Neural cell (in vitro differentiated cells): Measurements from ENCODE around the gene KCNE3. TPM values are rescaled to one million over a fixed set of nuclear protein-coding genes. Genes with fewer than 3 reads are reported as not detected.

Experiments used
- H2AFZ ChIP-seq: fragments of 200-600, 300-800 bp; sonication (generic), shearing (Covaris generic); 2 replicates; pipeline ENCODE4 v1.6.0; 2014; ENCODE audit warnings: low read depth, mild to moderate bottlenecking, antibody characterized with exemption, low read length, moderate library complexity
- H3F3A ChIP-seq: fragments of 200-600 bp; shearing (Covaris generic); 2 replicates; pipeline ENCODE4 v1.6.1; 2016; ENCODE audit warnings: mild to moderate bottlenecking, moderate library complexity, mixed read lengths, antibody characterized with exemption, low read length; ENCODE audit not compliant: insufficient read depth, poor library complexity, severe bottlenecking
- H3K27ac ChIP-seq: fragments of 200-600, 300-800 bp; sonication (generic), shearing (Covaris generic); 2 replicates; pipeline ENCODE4 v1.5.1; 2014; ENCODE audit warnings: mild to moderate bottlenecking, low read length, moderate library complexity
- H3K27me3 ChIP-seq: fragments of 300-800, 200-600 bp; sonication (generic), shearing (Covaris generic); 2 replicates; pipeline ENCODE4 v1.6.0; 2014; ENCODE audit warnings: mild to moderate bottlenecking, low read depth, low read length, moderate library complexity; ENCODE audit not compliant: insufficient read depth
- H3K36me3 ChIP-seq: fragments of 300-800, 200-600 bp; sonication (generic), shearing (Covaris generic); 2 replicates; pipeline ENCODE4 v1.5.1; 2014; ENCODE audit warnings: mild to moderate bottlenecking, antibody characterized with exemption, low read length, moderate library complexity; ENCODE audit not compliant: insufficient read depth
- H3K4me2 ChIP-seq: fragments of 300-800, 200-600 bp; sonication (generic), shearing (Covaris generic); 2 replicates; pipeline ENCODE4 v1.6.0; 2014; ENCODE audit warnings: mild to moderate bottlenecking, low read length
- H3K4me3 ChIP-seq: fragments of 300-800, 200-600 bp; sonication (generic), shearing (Covaris generic); 2 replicates; pipeline ENCODE4 v1.5.1; 2014; ENCODE audit warnings: mild to moderate bottlenecking, low read length, moderate library complexity
- H3K79me2 ChIP-seq: fragments of 200-600 bp; shearing (Covaris generic); replicated peaks from 2 replicates; pipeline ENCODE4 v1.6.0; 2014; ENCODE audit warnings: mild to moderate bottlenecking, low read length, moderate library complexity; ENCODE audit not compliant: insufficient read depth
- H3K9ac ChIP-seq: fragments of 300-800, 200-600 bp; sonication (generic), shearing (Covaris generic); 2 replicates; pipeline ENCODE4 v1.6.1; 2016; ENCODE audit warnings: mild to moderate bottlenecking, low read length, mixed read lengths
- H3K9me2 ChIP-seq: fragments of 200-600 bp; shearing (Covaris generic); 2 replicates; pipeline ENCODE4 v1.6.1; 2016; ENCODE audit warnings: mild to moderate bottlenecking, low read length, mixed read lengths; ENCODE audit not compliant: insufficient read depth
- H3K9me3 ChIP-seq: fragments of 200-600, 300-800 bp; sonication (generic), shearing (Covaris generic); 2 replicates; pipeline ENCODE4 v1.6.1; 2016; ENCODE audit warnings: mild to moderate bottlenecking, mixed run types, low read length, moderate library complexity, mixed read lengths
- H4K20me1 ChIP-seq: fragments of 200-600 bp; shearing (Covaris generic); 2 replicates; pipeline ENCODE4 v1.6.1; 2016; ENCODE audit warnings: mild to moderate bottlenecking, mixed run types; ENCODE audit not compliant: insufficient read depth
- CTCF ChIP-seq: fragments of 450-650 bp; IDR thresholded peaks from 2 replicates; pipeline ENCODE4 v1.5.1; 2014; ENCODE audit warnings: antibody characterized with exemption, mild to moderate bottlenecking, moderate library complexity; ENCODE audit not compliant: poor library complexity, severe bottlenecking
- EP300 ChIP-seq: fragments of 450-650 bp; conservative IDR thresholded peaks from 2 replicates; pipeline ENCODE4 v1.6.1; 2014; ENCODE audit warnings: antibody characterized with exemption, mild to moderate bottlenecking, moderate library complexity; ENCODE audit not compliant: poor library complexity, severe bottlenecking
- EZH2 ChIP-seq: fragments of 200-600, 300-800 bp; shearing (Covaris generic), sonication (generic); IDR thresholded peaks from 2 replicates; pipeline ENCODE4 v1.6.1; 2014; ENCODE audit warnings: antibody characterized with exemption, low read length, borderline replicate concordance, mild to moderate bottlenecking; ENCODE audit not compliant: insufficient read depth, poor library complexity, severe bottlenecking
- MXI1 ChIP-seq: fragments of 450-650 bp; conservative IDR thresholded peaks from 2 replicates; pipeline ENCODE4 v1.6.1; 2014; ENCODE audit warnings: antibody characterized with exemption, mild to moderate bottlenecking; ENCODE audit not compliant: poor library complexity, severe bottlenecking
- POLR2AphosphoS5 ChIP-seq: IDR thresholded peaks from 2 replicates; pipeline ENCODE4 v1.6.1; 2012
- RAD21 ChIP-seq: fragments of 450-650 bp; conservative IDR thresholded peaks from 2 replicates; pipeline ENCODE4 v1.6.1; 2014; ENCODE audit warnings: antibody characterized with exemption, mild to moderate bottlenecking, moderate library complexity
- REST ChIP-seq: IDR thresholded peaks from 2 replicates; pipeline ENCODE4 v1.6.1; 2012; ENCODE audit warnings: borderline replicate concordance
- SMC3 ChIP-seq: fragments of 450-650 bp; conservative IDR thresholded peaks from 2 replicates; pipeline ENCODE4 v1.6.1; 2014; ENCODE audit warnings: antibody characterized with exemption, mild to moderate bottlenecking, moderate library complexity; ENCODE audit not compliant: poor library complexity
- TAF1 ChIP-seq: IDR thresholded peaks from 2 replicates; pipeline ENCODE4 v1.6.1; 2012; ENCODE audit warnings: low read depth
- polyA plus RNA-seq: library from polyadenylated mRNA; depleted of rRNA; stranded (reverse); fragments of >200 nt; gene quantifications from 2 replicates; pipeline ENCODE4 v1.2.3, GENCODE V29; 2014

Gene KCNE3
- polyA plus RNA-seq, 1 donor from 2014 or later: not detected

- Histone ChIP-seq H3K27me3 (no peaks in the 10 kb centered on the region), H3K9ac (no peak overlapping the region), H3K79me2 (no peaks in the 10 kb centered on the region), H3K36me3 (no peaks in the 10 kb centered on the region), H2AFZ (no peak overlapping the region), H3K9me3 (no peaks in the 10 kb centered on the region), H3F3A (no peaks in the 10 kb centered on the region), H3K9me2 (no peaks in the 10 kb centered on the region), H3K4me3 (no peak overlapping the region), H3K27ac (no peak overlapping the region), H4K20me1 (no peaks in the 10 kb centered on the region), H3K4me2 (no peak overlapping the region)
- TF ChIP-seq EP300 (no peak), RAD21 (no peak), REST (no peak), MXI1 (no peak), SMC3 (no peak)
Measured at GRCh38 chr11:74468521-74468920, 1.2 kb upstream of the KCNE3 start.

- no peaks in the 10 kb centered on the region for H3K79me2 ChIP-seq
- no peak overlapping the region for H3K4me2 ChIP-seq
- H3K36me3 ChIP-seq: no peaks in the 10 kb centered on the region
- no peak overlapping the region for H3K27ac ChIP-seq
- no peaks in the 10 kb centered on the region for H3K27me3 ChIP-seq
- no peaks in the 10 kb centered on the region for H3K9me3 ChIP-seq
- no peak overlapping the region for H3K9ac ChIP-seq
- H4K20me1 ChIP-seq: no peaks in the 10 kb centered on the region
- no peak overlapping the region for H2AFZ ChIP-seq
- no peaks in the 10 kb centered on the region for H3K9me2 ChIP-seq
- H3F3A ChIP-seq: no peaks in the 10 kb centered on the region
- TF ChIP-seq REST: no peak
- TF ChIP-seq RAD21: no peak
- TF ChIP-seq MXI1: no peak
- no peak for TF ChIP-seq EZH2
- no peak for TF ChIP-seq EP300
- no peak for TF ChIP-seq CTCF
- no peak for TF ChIP-seq TAF1
- TF ChIP-seq POLR2AphosphoS5: no peak
- TF ChIP-seq SMC3: no peak
- no peak overlapping the region for H3K4me3 ChIP-seq
Measured at GRCh38 chr11:74468058-74468457, 709 bp upstream of the KCNE3 start.
